K562 (cell line): ENCODE results near the gene ATP9A. TPM values are rescaled to one million over a fixed set of nuclear protein-coding genes. Genes with fewer than 3 reads are reported as not detected.

ENCODE experiments used
- ATAC-seq: fragments of 200-7000 bp; cut with Tn5 transposase; 3 replicates; pipeline ENCODE4 v1.9.1; 2020; ENCODE audit warnings: moderate library complexity
- BruUV-seq: library from RNA; stranded (reverse); fragments of 400-500 nt; replicated peaks from 2 replicates; lab custom pipeline; 2021; lab: Mats Ljungman, UMichigan
- CTCF ChIA-PET: fragments of 300-600 bp; formaldehyde crosslinking; extraction: SDS; loops from one replicate; lab custom pipeline; 2021; ENCODE audit warnings: low intra/inter-chr PET ratio; lab: Yijun Ruan, JAX
- POLR2A ChIA-PET: fragments of 300-600, 350-650 bp; sonication (Branson Sonifier 250); formaldehyde crosslinking; extraction: SDS; loops from one replicate; lab custom pipeline; 2021; ENCODE audit warnings: antibody characterized with exemption, inconsistent platforms; lab: Yijun Ruan, JAX
- DNase-seq, 4 experiments: peaks; one replicate each; pipeline versions ENCODE4 v3.0.0 to v3.0.0-alpha.2; 2011 to 2018; ENCODE audit warnings: low spot score in 3 of 4, mixed read lengths in 3 of 4; ENCODE audit errors: extremely low read depth in 1 of 4
- FAIRE-seq: peaks from 2 replicates; lab custom pipeline; 2011; peaks lifted over from hg19 to GRCh38; lab: Jason Lieb, UNC
- H2AFZ ChIP-seq: 2 replicates; pipeline ENCODE4 v1.6.0; 2011; ENCODE audit warnings: low read depth, low read length, control low read depth, inconsistent platforms
- H3K27ac ChIP-seq: fragments of 200-600 bp; 3 replicates; pipeline ENCODE4 v1.8.0; 2011; ENCODE audit warnings: low read depth, mild to moderate bottlenecking, control low read depth, inconsistent platforms, low read length, moderate library complexity, mixed read lengths; ENCODE audit errors: extremely low read depth
- H3K27me3 ChIP-seq, 2 experiments: fragments of 300-600 bp in 1 of 2; 2 replicates in 1 of 2; 3 replicates in 1 of 2; pipeline versions ENCODE4 v1.6.0 to v1.8.0; 2011; ENCODE audit warnings: inconsistent platforms in 2 of 2, low read length in 2 of 2, mild to moderate bottlenecking in 1 of 2, mixed read lengths in 1 of 2, moderate library complexity in 1 of 2; ENCODE audit not compliant: control insufficient read depth in 2 of 2, insufficient read depth in 2 of 2
- H3K36me3 ChIP-seq: fragments of 300-600 bp; 3 replicates; pipeline ENCODE4 v1.8.0; 2011; ENCODE audit warnings: mild to moderate bottlenecking, low read length, inconsistent platforms; ENCODE audit not compliant: control insufficient read depth, insufficient read depth
- H3K4me1 ChIP-seq, 2 experiments: fragments of 200-600 bp in 1 of 2; replicated peaks in 1 of 2; 2 replicates in 1 of 2; 3 replicates in 1 of 2; pipeline versions ENCODE4 v1.5.1 to v1.8.0; 2011; ENCODE audit warnings: inconsistent platforms in 2 of 2, low read length in 2 of 2, mild to moderate bottlenecking in 1 of 2, mixed read lengths in 1 of 2, moderate library complexity in 1 of 2; ENCODE audit not compliant: control insufficient read depth in 2 of 2, insufficient read depth in 2 of 2
- H3K4me2 ChIP-seq: 2 replicates; pipeline ENCODE4 v1.6.1; 2011; ENCODE audit warnings: low read length, control low read depth, inconsistent platforms, mixed read lengths; ENCODE audit not compliant: insufficient read depth
- H3K4me3 ChIP-seq: fragments of 200-600 bp; sonication (generic), shearing (Covaris generic); 2 replicates; pipeline ENCODE4 v1.5.1; 2016; ENCODE audit warnings: control low read depth, inconsistent platforms
- H3K79me2 ChIP-seq: fragments of 200-600 bp; 3 replicates; pipeline ENCODE4 v1.8.0; 2011; ENCODE audit warnings: low read length, inconsistent platforms; ENCODE audit not compliant: control insufficient read depth, insufficient read depth
- H3K9ac ChIP-seq, 2 experiments: 2 replicates each; pipeline versions ENCODE4 v1.6.0 to v1.6.1; 2011; ENCODE audit warnings: low read depth in 2 of 2, low read length in 2 of 2, control low read depth in 1 of 2, inconsistent platforms in 1 of 2, mild to moderate bottlenecking in 1 of 2, mixed read lengths in 1 of 2; ENCODE audit not compliant: insufficient read depth in 1 of 2
- H3K9me1 ChIP-seq: one replicate; pipeline ENCODE4 v1.6.0; 2011; ENCODE audit warnings: inconsistent platforms, mild to moderate bottlenecking, low read length, moderate library complexity; ENCODE audit not compliant: control insufficient read depth, insufficient read depth
- H3K9me3 ChIP-seq: replicated peaks from 2 replicates; pipeline ENCODE4 v1.5.1; 2011; ENCODE audit warnings: low read depth, low read length, inconsistent platforms; ENCODE audit not compliant: control insufficient read depth, insufficient read depth
- H4K20me1 ChIP-seq: replicated peaks from 2 replicates; pipeline ENCODE4 v1.6.1; 2011; ENCODE audit warnings: low read length, inconsistent platforms, mixed read lengths; ENCODE audit not compliant: control insufficient read depth, insufficient read depth
- ATF3 ChIP-seq, 2 experiments: fragments of 450-650 bp in 1 of 2; sonication (generic) in 1 of 2; formaldehyde crosslinking in 1 of 2; IDR thresholded peaks in 1 of 2; conservative IDR thresholded peaks in 1 of 2; 2 replicates each; pipeline versions ENCODE4 v1.6.1 to v1.8.1; 2016 to 2023; ENCODE audit warnings: mild to moderate bottlenecking in 2 of 2, moderate library complexity in 2 of 2, inconsistent platforms in 1 of 2, missing genetic modification reagents in 1 of 2
- E2F8 ChIP-seq: fragments of 450-650 bp; IDR thresholded peaks from 2 replicates; pipeline ENCODE4 v1.7.1; 2018; ENCODE audit warnings: mild to moderate bottlenecking, low read depth; ENCODE audit not compliant: partially characterized antibody
- FOSL1 ChIP-seq: fragments of 200-800 bp; sonication (Bioruptor generic); conservative IDR thresholded peaks from 2 replicates; pipeline ENCODE4 v1.6.1; 2016; ENCODE audit warnings: missing genetic modification characterization, missing compliant biosample characterization
- MEIS2 ChIP-seq: fragments of 450-650 bp; IDR thresholded peaks from 2 replicates; pipeline ENCODE4 v1.6.1; 2014; ENCODE audit warnings: mild to moderate bottlenecking; ENCODE audit not compliant: partially characterized antibody
- WGBS: fragments of 100-300 bp; shearing (Covaris generic); methylation state at CpG from one replicate; pipeline ENCODE4 v1.1.6; 2016; ENCODE audit warnings: low coverage, mixed read lengths; ENCODE audit not compliant: insufficient coverage; ENCODE audit errors: missing lambda C conversion rate; 5-methylcytosine and 5-hydroxymethylcytosine counted together
- in situ Hi-C: fragments of 300-500 bp; cut with MboI; formaldehyde crosslinking; loops from 4 replicates; pipeline ENCODE4 v1.15.0; 2018; ENCODE audit warnings: inconsistent platforms, mixed read lengths
- intact Hi-C: fragments of 100-400 bp; cut with micrococcal nuclease; formaldehyde crosslinking; loops from 2 replicates; pipeline ENCODE4 v1.14.2; 2022
- polyA plus RNA-seq, 8 experiments: library from polyadenylated mRNA; depleted of rRNA in 4 of 8; stranded (reverse) in 5 of 8; unstranded in 3 of 8; fragments of >200 nt; fragmentation: Nextera tagmentation in 2 of 8; fragmentation: Illumina TruSeq in 1 of 8; extraction: Ambion mirVana in 2 of 8; extraction: Trizol in 1 of 8; gene quantifications; 2 replicates each; pipeline versions ENCODE4 v1.2.1 to v1.2.3, GENCODE V29; 2011 to 2014; ENCODE audit warnings: inconsistent platforms in 1 of 8, missing spikeins in 1 of 8
- total RNA-seq, 7 experiments: library from RNA; depleted of rRNA in 6 of 7; stranded (reverse); fragments of >200 nt in 6 of 7; fragmentation: Illumina TruSeq in 2 of 7; extraction: Trizol in 2 of 7; gene quantifications; 2 replicates each; pipeline versions ENCODE4 v1.2.1 to v1.2.3, GENCODE V29; 2011 to 2021; ENCODE audit warnings: low replicate concordance in 1 of 7
- TF ChIP-seq, protein P1 (sequence below): sonication (generic); formaldehyde crosslinking; IDR thresholded peaks from 2 replicates; pipeline ENCODE4 v1.5.0; 2020; ENCODE audit warnings: missing genetic modification reagents

Gene ATP9A
- total and polyA plus RNA-seq, 9 of the 15 experiments (the other 6 are each of a cell fraction or from before 2014, with no cell fraction given), result 0.18 to 0.62 (median 0.29) TPM

- in situ Hi-C loops, result no loop called here
- ChIA-PET CTCF (no interaction called here), POLR2A (no interaction called here)
- WGBS, result 0% methylated on average over 3 of the region's 3 CpGs
- peaks cover 17 to 32% of the 10 kb centered on the region in 2 experiments; a peak in 4 of 5 replicates for H3K27me3 ChIP-seq
- intact Hi-C loops, result no loop called here
- H3K4me1 ChIP-seq, result 0 out of 5 replicates have a peak, but pooled peaks cover 0 to 3% of the 10 kb centered on the region in 2 experiments
- no peak overlapping the region for H3K27ac ChIP-seq
- no peaks in the 10 kb centered on the region for H3K36me3 ChIP-seq
- H3K9me3 ChIP-seq, result no peaks in the 10 kb centered on the region
- no peak for DNase-seq
- no peaks in the 10 kb centered on the region for H3K79me2 ChIP-seq
- no peaks in the 10 kb centered on the region for H3K9me1 ChIP-seq
- no peak overlapping the region for H3K9ac ChIP-seq
- no peak for FAIRE-seq
- peak; percentile 87 for TF ChIP-seq FOSL1 (tag)
- no peak for TF ChIP-seq E2F8
- TF ChIP-seq, protein P1, sequence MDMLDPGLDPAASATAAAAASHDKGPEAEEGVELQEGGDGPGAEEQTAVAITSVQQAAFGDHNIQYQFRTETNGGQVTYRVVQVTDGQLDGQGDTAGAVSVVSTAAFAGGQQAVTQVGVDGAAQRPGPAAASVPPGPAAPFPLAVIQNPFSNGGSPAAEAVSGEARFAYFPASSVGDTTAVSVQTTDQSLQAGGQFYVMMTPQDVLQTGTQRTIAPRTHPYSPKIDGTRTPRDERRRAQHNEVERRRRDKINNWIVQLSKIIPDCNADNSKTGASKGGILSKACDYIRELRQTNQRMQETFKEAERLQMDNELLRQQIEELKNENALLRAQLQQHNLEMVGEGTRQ (CRISPR knock-in tag), result no peak
- 0 out of 2 replicates have a peak, but pooled peaks have one; percentile 27 for TF ChIP-seq ATF3 (IDR thresholded peaks at IDR 0.05)
- TF ChIP-seq ATF3 (CRISPR knock-in tag; conservative IDR thresholded peaks at IDR 0.05), result no peak
- TF ChIP-seq MEIS2, result peak; percentile 3
- ATAC-seq, result no peak
- no TSS peak for BruUV-seq
- no peak overlapping the region for H2AFZ ChIP-seq
- H4K20me1 ChIP-seq, result no peaks in the 10 kb centered on the region
- H3K4me3 ChIP-seq, result no peak overlapping the region
- no peak overlapping the region for H3K4me2 ChIP-seq
Observed at GRCh38 chr20:51661609-51662178, 106.5 kb downstream of the ATP9A start.
